ENCODE measurements around the gene RLN1.
"Not testable (repeated sequence)": the region's sequence is repeated elsewhere in the genome, so short reads cannot be mapped to it uniquely, and the experiment has no call there.

RLN1 gene

GRCh38 chr9:5338992-5339981, at the start of gene RLN1:
Gene RLN1 (minus strand): TSS chr9:5339876. CDS start chr9:5339746, 130 bp downstream.
- H3K4me3 ChIP-seq (ENCODE audit: low read depth, low read length); H3K27ac ChIP-seq; H3K27me3 ChIP-seq (replicated peaks); in situ Hi-C loops (cut with HindIII; ENCODE audit: low pct_ligation_motif_present, low sequenced_read_pairs); DNase-seq; H3K36me3 ChIP-seq (replicated peaks): not testable (repeated sequence)

- Histone ChIP-seq H3K27me3 (replicated peaks) (no peaks in the 10 kb centered on the region), H3K27ac (no peak overlapping the region), H3K4me3 (ENCODE audit: low read depth, low read length) (no peak overlapping the region), H3K36me3 (replicated peaks) (no peaks in the 10 kb centered on the region)
- DNase-seq = peak; percentile 95
- in situ Hi-C loops (cut with HindIII; ENCODE audit: low pct_ligation_motif_present, low sequenced_read_pairs) = no loop called here
- no peak for TF ChIP-seq CTCF (IDR thresholded peaks at IDR 0.05; ENCODE audit: low read depth, low read length, missing control alignments)
Measured at GRCh38 chr9:5389109-5389732, 49.5 kb upstream of the RLN1 start.

GRCh38 chr9:5388026-5388819, 48.5 kb upstream of the RLN1 start:
- no peak overlapping the region for H3K27ac ChIP-seq
- no peak overlapping the region for H3K4me3 ChIP-seq (ENCODE audit: low read depth, low read length)
- in situ Hi-C loops (cut with HindIII; ENCODE audit: low pct_ligation_motif_present, low sequenced_read_pairs) = no loop called here
- no peaks in the 10 kb centered on the region for H3K36me3 ChIP-seq (replicated peaks)
- H3K27me3 ChIP-seq (replicated peaks) = no peaks in the 10 kb centered on the region
- TF ChIP-seq CTCF (IDR thresholded peaks at IDR 0.05; ENCODE audit: low read depth, low read length, missing control alignments) = no peak
- DNase-seq = peak; percentile 70

- in situ Hi-C loops (cut with HindIII; ENCODE audit: low pct_ligation_motif_present, low sequenced_read_pairs) = no loop called here
- Histone ChIP-seq H3K27ac (no peak overlapping the region), H3K36me3 (replicated peaks) (no peaks in the 10 kb centered on the region), H3K4me3 (ENCODE audit: low read depth, low read length) (no peak overlapping the region), H3K27me3 (replicated peaks) (no peaks in the 10 kb centered on the region)
- DNase-seq = no peak
- no peak for TF ChIP-seq CTCF (IDR thresholded peaks at IDR 0.05; ENCODE audit: low read depth, low read length, missing control alignments)
Measured at GRCh38 chr9:5384436-5384835, 44.8 kb upstream of the RLN1 start.

GRCh38 chr9:5382479-5382878, 42.8 kb upstream of the RLN1 start:
- no peak for TF ChIP-seq CTCF (IDR thresholded peaks at IDR 0.05; ENCODE audit: low read depth, low read length, missing control alignments)
- Histone ChIP-seq H3K36me3 (replicated peaks) (no peaks in the 10 kb centered on the region), H3K27me3 (replicated peaks) (no peaks in the 10 kb centered on the region), H3K27ac (no peak overlapping the region), H3K4me3 (ENCODE audit: low read depth, low read length) (no peak overlapping the region)
- no peak for DNase-seq
- in situ Hi-C loops (cut with HindIII; ENCODE audit: low pct_ligation_motif_present, low sequenced_read_pairs) = no loop called here

All from brain microvascular endothelial cell (primary cell).